ENCODE results near the gene TTLL9.
"Not testable (repeated sequence)": the region's sequence is repeated elsewhere in the genome, so short reads cannot be mapped to it uniquely, and the experiment has no call there.

The TTLL9 gene

DNA sequence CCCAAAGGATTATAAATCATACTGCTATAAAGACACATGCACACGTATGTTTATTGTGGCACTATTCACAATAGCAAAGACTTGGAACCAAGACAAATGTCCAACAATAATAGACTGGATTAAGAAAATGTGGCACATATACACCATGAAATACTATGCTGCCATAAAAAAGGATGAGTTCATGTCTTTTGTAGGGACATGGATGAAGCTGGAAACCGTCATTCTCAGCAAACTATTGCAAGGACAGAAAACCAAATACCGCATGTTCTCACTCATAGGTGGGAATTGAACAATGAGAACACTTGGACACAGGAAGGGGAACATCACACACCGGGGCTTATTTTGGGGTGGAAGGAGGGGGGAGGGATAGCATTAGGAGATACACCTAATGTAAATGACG lies 51.0 kb downstream of the TTLL9 start:
- DNase-seq: not testable (repeated sequence)

DNA sequence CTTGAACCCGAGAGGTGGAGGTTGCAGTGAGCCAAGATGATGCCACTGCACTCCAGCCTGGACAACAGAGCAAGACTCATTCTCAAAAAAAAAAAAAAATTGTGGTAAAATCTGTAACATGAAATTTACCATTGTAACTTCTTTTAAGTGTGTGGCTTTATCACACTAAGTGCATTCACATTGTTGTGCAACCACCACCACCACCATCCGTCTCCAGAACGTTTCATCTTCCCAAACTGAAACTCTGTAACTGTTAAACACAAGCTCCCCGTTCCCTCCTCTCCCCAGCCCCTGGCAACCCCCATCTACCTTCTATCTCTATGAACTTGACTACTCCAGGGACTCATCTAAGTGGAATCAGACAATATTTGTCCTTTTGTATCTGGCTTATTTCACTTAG lies 51.7 kb downstream of the TTLL9 start:
- no peak for DNase-seq

DNA sequence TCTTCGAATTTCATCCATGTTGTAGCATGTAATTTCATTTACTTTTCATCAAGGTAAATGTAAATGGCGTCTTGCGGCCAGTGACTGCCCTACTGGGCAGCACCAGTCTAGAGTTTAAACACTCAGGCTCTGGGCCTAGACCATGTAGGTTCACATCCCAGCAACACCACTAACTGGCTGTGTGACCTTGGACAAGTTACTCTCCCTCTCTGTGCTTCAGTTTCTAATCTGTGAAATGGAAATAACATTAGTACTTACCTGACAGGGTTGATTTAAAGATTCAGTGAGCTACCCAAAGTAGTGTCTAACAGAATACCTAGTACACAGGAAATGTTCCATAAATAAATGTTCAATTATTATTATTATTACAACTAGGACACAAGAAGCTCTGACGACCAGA lies 52.2 kb downstream of the TTLL9 start:
- DNase-seq: no peak

DNA sequence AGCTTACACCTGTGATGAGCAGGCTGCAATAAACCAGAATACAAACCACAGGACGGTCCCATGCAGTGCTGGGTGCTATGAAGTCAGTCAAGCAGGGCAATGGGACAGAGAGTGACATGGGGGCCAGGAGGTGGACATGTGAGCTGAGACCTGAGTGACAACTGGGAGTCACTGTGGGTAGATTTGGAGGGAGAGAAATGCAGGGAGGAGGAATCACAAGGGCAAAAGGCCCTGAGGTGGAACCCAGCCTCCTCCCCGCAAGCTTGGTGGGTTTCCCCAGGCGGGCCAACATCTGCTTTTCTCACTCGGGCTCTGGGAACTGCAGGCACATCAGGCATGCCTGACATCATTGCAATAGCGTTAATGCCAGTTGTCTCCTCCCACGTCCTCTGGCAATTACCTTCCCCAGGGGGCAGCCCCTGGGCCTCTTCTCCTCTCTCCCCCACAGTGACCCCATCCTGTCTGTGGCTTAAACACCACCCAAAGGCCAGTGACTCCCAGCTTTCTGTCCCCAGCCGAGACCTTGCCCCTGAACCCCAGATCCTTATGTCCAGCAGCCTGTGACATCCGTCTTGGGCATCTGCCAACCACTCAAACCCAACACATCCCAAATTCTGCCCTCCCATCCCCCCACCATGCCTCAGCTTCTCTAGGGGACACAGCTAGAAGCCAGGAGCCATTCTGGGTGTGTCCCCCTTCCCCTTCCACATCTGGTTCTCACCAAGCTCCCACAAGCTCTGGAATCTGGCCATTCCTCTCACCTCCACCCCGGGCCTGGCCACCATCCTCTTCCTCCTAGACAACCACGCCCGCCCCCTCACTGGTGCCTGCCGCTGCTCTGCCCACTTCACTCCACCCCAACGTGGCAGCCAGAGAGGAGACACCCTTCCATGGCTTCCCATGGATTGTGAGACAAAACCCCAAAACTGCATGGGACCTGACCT lies 53.2 kb downstream of the TTLL9 start:
- DNase-seq: no peak

DNA sequence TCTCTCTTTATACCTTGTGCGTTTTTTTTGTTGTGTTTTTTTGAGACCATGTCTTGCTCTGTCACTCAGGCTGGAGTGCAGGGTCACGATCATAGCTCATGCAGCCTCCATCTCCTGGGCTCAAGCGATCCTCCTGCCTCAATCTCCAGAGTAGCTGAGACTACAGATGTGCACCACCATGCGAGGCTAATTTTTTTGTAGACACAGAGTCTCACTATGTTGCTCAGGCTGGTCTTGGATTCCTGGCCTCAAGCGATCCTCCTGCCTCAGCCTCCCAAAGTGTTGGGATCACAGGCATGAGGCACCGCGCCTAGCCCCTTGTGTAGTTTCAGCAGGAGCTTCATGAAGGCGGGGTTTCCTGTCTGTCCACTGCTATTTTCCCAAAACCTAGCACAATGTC lies 54.1 kb downstream of the TTLL9 start:
- DNase-seq: no peak

DNA sequence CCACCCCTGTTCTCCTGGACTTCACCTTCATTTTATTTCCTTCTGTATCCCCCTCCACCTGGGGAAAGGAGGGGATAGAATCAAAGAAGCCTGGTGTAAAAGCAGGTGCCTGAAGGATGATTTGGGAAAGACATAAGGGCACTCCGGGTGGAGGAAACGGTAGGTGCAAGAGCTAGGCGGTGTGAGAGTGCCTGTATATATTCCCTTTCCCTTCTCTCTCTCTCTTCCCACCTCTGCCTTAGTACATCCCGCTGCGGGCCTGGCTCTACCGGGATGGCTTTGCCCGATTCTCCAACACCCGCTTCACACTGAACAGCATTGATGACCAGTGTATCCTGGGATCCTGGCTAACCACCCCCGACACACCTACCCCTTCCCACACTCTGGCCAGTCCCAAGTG lies 55.2 kb downstream of the TTLL9 start:
- DNase-seq: no peak

DNA sequence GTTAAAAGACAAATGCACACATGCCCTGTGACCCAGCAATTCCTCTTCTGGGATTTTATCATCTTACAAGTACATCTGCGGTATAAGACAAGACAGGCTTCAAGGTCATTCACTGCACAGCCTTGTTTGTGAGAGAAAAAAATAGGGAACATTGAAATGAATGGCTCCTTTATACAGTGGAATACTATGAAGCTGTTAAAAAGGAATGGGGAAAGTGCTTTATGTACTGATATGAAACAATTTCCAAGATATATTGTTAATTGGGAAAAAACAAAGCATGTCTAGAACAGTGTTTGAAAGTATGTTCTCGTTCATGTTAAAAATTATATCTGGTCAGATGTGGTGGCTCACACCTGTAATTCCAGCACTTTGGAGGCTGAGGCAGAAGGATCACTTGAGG lies 56.1 kb downstream of the TTLL9 start:
- DNase-seq: no peak

DNA sequence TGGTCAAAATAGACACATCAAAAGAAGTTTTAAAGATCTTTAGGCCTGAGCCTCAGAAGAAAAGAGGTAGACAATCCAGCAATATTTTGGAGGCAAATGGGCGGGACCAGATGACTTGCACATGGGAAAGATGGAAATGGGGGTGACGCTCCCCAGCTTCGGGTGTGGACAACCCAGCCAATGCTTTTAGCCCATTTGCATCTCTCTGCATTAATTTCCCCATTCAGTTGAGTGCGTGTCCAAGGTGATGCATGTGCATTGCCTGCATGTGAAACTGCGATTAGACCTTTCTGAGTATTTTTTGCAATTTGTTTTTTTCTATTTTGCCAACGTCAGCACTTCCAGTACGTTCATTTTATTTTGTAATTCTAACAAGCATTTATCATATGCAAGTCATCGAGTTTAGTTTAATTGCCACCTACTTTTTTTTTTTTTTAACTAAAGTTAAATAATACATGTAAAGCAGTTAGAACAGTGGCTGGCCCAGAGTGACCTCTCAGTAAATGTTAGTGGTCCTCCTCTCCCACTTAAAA lies 57.3 kb downstream of the TTLL9 start:
- no peak for DNase-seq

DNA sequence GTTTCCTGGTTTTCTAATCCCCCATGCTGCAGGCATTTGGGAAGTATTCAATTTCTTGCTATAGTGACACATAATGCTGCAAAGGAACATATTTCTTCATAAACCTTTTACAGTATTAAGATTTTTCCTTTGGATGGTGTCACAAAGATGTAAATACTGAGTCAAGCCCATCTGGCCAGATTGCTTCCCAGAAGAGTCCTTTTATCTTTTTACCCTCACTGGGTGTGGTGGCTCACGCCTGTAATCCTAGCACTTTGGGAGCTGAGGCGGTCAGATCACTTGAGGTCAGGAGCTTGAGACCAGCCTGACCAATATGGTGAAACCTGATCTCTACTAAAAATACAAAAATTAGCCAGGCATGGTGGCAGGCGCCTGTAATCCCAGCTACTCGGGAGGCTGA lies 59.2 kb downstream of the TTLL9 start:
- DNase-seq: not testable (repeated sequence)

DNA sequence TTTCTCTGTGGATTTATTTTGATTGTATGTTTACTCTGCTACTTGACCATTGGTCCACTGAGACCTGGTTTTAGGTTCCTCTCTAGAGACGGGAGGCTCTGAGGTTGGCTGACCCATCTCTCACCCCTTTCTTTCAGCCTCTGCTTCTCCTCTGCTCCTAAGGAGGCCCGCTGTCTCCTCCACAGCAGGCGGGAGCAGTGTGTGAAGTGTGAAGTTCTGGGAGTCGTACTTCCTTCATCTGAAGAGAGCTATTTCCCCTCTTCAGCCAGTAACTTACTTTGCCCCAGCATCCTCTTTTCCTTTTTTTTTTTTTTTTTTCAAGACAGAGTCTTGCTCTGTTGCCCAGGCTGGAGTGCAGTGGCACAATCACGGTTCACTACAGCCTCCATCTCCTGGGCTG lies 60.3 kb downstream of the TTLL9 start:
- no peak for DNase-seq

DNA sequence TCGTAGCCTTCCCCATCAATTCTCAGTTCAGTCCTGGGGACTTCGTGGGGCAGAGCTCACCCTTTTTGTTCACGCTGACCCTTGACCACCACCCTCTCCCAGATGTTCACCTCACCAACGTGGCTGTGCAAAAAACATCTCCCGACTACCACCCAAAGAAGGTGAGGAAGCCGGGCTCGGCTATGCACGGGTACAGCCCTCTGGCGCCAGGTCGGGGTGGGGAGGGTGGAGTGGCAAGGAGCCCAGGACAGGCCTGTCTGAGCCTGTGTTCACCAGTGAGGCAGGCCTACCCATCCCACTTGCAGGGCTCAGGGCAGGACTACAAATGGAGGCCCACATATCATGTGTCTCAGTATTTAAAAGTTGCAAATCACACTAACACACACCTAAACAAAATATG lies 63.3 kb downstream of the TTLL9 start:
- DNase-seq: no peak

DNA sequence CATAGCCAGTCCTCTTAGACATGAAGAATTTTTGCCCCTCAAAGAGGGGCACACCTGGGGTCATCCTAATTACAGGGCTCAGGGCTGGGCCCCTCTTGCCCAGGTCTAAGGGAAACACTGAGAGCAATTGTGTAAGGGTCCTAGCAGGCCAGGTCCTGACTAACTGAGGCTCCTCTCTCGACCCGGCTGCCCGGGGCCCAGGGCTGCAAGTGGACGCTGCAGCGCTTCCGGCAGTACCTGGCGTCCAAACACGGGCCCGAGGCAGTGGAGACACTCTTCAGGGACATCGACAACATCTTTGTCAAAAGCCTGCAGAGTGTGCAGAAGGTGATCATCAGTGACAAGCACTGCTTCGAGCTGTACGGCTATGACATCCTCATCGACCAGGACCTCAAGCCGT lies 64.1 kb downstream of the TTLL9 start:
- DNase-seq: no peak

DNA sequence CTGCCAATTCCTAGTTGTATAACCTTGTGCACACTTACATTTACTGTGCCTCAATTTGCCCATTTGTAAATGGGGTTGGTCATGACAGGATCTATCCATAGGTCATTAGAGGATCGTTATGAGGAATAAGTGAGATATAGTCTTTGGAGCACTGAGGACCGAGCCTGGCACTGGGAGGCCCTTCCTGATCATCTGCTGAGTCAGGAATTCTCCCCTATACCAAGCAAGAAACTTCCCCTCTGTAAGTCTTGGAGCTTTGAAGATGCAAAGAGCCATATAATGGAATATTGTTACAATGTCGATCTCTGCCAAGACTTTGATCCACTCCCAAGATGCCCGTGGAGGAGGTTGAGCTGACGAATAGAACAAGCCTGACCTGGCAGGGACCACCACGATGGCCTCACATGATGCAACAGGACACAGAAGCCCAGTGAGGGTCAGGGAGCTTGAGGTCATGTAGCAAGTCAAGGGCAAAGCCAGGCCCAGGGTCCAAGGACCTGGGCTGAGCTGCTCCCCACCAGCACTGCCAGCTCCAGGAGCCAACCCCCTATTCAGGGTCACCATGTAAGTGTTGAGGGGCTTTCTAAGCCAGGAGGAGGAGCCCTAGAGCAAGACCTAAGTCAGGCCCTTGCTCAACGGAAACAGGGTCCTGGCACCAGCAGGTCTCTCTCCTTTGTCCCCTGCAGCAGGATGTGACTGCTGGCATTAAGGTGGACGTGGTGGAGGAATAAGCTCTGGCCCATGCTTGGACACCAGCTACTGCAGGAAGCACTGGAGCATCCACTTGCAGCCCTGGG lies 64.7 kb downstream of the TTLL9 start:
- no peak for DNase-seq

DNA sequence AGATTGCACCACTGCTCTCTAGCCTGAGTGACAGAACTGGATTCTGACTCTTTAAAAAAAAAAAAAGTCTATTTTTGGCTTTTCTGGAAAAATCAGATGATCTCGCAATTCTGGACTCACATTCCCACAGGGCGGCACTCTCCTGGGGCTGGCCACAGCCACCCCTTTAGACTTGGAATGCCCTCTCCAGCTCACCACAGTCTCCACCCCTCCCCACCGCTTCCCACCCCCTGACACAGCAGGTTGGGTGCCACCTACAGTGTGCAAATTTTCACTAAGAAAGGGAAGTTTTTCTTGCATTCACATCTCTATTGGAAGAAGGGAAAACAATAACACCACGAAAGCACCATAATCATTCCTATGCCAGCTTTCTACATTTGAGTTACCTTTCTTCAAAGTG lies 66.0 kb downstream of the TTLL9 start:
- no peak for DNase-seq

DNA sequence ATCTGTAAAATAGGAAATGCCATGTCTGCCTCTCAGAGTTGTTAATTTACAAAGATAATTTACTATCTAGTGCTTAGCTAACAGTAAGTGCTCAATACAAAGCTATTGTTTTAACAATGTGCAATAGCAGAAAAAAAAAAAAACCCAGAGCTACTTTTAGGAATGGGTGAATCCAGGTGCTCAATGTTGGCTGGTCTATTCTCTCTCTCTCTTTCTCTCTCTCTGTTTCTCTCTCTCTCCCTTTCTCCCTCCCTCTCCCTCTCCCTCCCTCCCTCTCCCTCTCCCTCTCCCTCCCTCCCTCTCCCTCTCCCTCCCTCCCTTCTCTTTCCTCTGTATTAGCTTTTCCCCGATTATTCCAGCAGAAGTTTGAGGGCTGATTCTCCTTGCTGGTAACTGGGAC lies 67.4 kb downstream of the TTLL9 start:
- DNase-seq: no peak

DNA sequence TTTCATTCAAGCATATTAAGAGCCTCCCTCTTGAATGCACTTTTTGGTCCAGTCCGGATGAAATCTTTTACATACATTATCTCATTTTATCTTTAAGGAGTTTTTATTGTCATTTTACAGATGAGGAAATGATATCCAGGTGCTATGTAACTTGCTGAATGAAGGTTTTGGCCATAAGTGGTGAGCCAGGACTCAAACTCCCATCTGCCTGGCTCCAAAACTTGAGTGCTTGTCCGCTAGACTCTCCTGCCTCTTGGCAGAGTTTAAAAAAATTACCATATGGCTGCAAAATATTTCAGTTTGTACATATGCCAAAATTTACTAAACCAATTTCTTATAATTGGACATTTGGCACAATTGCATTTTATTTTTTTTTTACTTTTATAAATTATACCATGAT lies 69.2 kb downstream of the TTLL9 start:
- DNase-seq: no peak

DNA sequence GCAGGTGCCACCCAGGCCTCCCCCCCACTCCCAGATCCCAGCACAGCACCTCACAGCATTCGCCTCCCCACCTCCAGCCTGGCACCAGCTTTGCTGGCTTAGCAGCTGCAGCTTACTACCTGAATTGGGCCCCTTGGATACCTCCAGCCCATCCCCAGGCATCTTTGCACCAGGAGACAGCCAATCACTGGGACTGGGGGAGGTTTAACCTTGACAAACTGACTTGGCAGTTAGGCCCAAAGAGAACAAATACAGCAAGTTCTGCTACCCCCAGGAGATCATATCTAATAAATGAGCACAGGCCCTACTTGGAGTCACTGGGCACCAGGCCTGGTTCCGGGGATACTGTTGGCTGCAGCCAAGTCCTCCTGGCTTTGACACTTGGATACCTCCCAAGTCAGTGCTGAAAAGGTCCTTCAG lies 72.6 kb downstream of the TTLL9 start:
- no peak for DNase-seq

DNA sequence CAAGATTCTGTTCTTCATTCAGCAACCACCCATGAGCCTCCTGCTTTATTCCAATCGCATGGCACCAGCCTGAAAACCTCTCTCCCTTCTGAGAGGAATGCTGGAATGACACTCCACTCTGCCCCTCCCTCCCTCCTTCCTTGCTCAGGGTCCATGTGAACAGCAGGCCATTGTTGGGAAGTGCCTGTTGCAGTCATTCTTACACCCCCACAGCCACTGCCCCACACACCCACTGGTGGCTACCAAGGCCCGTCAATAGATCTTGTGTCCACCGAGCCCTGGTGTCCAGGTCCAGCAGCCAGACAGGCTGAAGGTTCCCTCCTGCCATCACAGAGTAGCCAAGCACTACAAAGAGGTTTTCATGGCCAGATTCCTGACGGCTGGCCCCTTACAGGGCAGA lies 74.9 kb downstream of the TTLL9 start:
- no peak for DNase-seq

DNA sequence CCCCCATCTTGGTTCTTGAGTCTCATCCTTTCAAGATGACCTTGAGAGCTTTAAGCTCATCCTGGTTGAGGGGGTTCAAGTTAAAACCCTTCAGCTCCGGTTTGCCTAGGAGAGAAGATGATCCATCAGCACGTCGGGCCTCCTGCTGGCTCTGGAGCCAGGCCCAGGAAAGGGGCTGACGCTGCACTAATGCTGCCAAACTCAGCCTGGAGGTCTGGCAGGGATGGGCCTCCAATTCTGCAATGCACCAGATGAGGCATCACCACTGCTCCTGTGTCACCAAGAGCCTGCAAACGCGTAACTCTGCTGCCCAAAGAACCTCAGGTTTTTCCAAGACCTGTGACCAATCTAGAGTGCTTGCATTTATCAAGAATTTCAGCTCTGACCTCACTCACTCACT lies 75.4 kb downstream of the TTLL9 start:
- no peak for DNase-seq

DNA sequence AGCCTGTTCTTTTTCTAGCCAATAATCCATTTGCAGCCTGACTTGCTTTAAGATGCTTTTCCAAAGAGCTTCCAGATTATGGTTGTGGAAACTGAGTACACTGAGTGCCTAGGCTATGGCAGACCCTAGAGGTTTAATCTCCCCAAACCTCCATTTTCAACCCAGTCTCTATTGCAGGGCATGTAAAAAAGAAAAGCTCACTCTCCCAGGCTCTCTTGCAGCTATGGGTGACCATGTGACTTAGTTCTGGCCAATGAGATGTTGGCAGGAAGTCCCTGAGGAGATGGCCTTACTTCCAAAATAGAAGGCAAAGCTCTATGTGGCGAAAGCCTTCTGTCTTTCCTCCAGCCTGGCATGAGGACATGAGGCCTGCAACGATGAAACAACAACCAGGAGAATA lies 77.6 kb downstream of the TTLL9 start:
- no peak for DNase-seq

DNA sequence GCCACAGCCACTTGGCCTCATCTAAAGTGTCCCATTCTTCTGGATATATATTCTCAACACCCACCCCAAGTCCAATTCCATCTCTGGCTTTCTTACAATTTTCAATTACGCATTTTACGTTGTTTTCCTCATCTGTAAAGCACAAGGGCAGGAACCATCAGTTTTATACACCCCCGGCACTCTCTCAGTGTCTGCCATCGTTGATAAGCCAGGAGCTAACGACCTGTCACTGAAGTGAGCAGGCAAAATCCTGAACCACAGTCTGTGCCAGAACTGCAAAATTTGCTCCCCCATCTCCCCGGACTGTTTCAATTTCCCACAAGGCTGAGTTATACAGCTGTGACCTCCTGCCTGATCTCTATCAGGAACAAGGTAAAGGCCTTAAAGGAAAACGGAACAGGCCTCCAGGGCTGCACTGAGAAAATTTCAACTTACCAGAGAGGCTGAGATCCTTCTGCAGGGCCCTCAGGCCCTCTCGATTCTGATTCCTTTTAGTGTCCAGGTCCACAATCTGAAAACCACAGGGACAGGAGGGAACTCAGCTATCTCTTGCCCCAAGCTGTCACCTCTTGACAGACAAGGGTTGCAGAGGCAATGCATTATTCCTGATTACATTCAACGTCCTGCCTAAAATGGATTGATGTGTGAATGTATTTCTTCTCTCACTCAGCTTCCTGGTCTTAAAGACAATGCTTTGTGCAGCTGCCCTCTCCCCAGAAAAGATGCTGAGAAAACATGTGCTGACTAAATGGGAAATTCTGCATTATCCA lies 79.6 kb downstream of the TTLL9 start:
- no peak for DNase-seq

DNA sequence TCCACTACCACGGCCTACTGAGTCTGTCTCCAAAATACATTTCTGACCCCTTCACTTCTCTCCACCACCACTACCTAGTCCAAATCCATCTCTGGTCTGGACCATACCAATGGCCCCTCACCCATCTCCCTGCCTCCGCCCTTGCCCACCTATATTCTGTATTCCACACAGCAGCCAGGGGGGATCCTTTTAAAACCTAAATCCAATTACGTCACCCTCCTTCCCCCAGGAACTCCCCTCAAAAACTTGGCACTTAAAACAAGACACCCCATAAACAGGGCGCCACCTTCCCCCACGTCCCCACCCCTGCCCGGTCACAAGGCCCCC lies 80.7 kb downstream of the TTLL9 start:
- DNase-seq: no peak
